GM15510 (cell line): ENCODE data around the gene SCAMP1.

Experiments used
- POLR2A ChIP-seq: IDR thresholded peaks from 3 replicates; pipeline ENCODE4 v1.6.1; 2011; ENCODE audit warnings: borderline replicate concordance; ENCODE audit not compliant: insufficient read length; ENCODE audit errors: extremely low read depth

The SCAMP1 gene

GRCh38 chr5:78458843-78459242, 98.4 kb downstream of the SCAMP1 start:
- TF ChIP-seq POLR2A = no peak

GRCh38 chr5:78467140-78467539, 106.7 kb downstream of the SCAMP1 start:
- TF ChIP-seq POLR2A = no peak

- no peak for TF ChIP-seq POLR2A
Observed at GRCh38 chr5:78467752-78468357, 107.4 kb downstream of the SCAMP1 start.

- TF ChIP-seq POLR2A = no peak
Observed at GRCh38 chr5:78471896-78472295, 111.5 kb downstream of the SCAMP1 start.

- TF ChIP-seq POLR2A = no peak
Observed at GRCh38 chr5:78472469-78473106, 112.2 kb downstream of the SCAMP1 start.

- no peak for TF ChIP-seq POLR2A
Observed at GRCh38 chr5:78473751-78474150, 113.3 kb downstream of the SCAMP1 start.

GRCh38 chr5:78475370-78475769, 115.0 kb downstream of the SCAMP1 start:
- TF ChIP-seq POLR2A = no peak

- TF ChIP-seq POLR2A = no peak
Observed at GRCh38 chr5:78476795-78477194, 116.4 kb downstream of the SCAMP1 start.

GRCh38 chr5:78482948-78483347, 122.5 kb downstream of the SCAMP1 start:
- no peak for TF ChIP-seq POLR2A

GRCh38 chr5:78483809-78484521, 123.5 kb downstream of the SCAMP1 start:
- TF ChIP-seq POLR2A = no peak

GRCh38 chr5:78486218-78486617, 125.8 kb downstream of the SCAMP1 start:
- TF ChIP-seq POLR2A = no peak

GRCh38 chr5:78487846-78488245, 127.4 kb downstream of the SCAMP1 start:
- no peak for TF ChIP-seq POLR2A

GRCh38 chr5:78490709-78491485, 130.5 kb downstream of the SCAMP1 start:
- TF ChIP-seq POLR2A = no peak

GRCh38 chr5:78492224-78492623, 131.8 kb downstream of the SCAMP1 start:
- TF ChIP-seq POLR2A = no peak

GRCh38 chr5:78492650-78493049, 132.2 kb downstream of the SCAMP1 start:
- TF ChIP-seq POLR2A = no peak
